Kidney epithelial cell (primary cell): ENCODE measurements around the gene ARPP21. TPM values are rescaled to one million over a fixed set of nuclear protein-coding genes. Genes with fewer than 3 reads are reported as not detected.
A peak's percentile ranks its signal among the peaks of the same experiment; 100 is the strongest.

Experiments
- DNase-seq: peaks from one replicate; pipeline ENCODE4 v3.0.0-alpha.2; 2010; ENCODE audit warnings: low read depth
- H3K27me3 ChIP-seq: 2 replicates; pipeline ENCODE4 v1.6.0; 2011; ENCODE audit warnings: low read length; ENCODE audit not compliant: control insufficient read depth, insufficient read depth
- H3K36me3 ChIP-seq: 2 replicates; pipeline ENCODE4 v1.5.1; 2011; ENCODE audit warnings: low read length; ENCODE audit not compliant: control insufficient read depth, insufficient read depth
- H3K4me3 ChIP-seq: 2 replicates; pipeline ENCODE4 v1.5.1; 2011; ENCODE audit warnings: low read depth, mild to moderate bottlenecking, control low read depth, low read length
- total RNA-seq: library from RNA; depleted of rRNA; stranded (reverse); fragments of >200 nt; gene quantifications from 2 replicates; pipeline ENCODE4 v1.2.3, GENCODE V29; 2015
- TF ChIP-seq, protein P1 (sequence below): IDR thresholded peaks from 2 replicates; pipeline ENCODE4 v1.5.1; 2011; ENCODE audit warnings: mild to moderate bottlenecking, moderate library complexity, low read length, control low read depth, inconsistent platforms; ENCODE audit not compliant: insufficient read depth, poor library complexity, severe bottlenecking

Gene ARPP21
- 0.14 and 0.71 TPM in 2 replicates for total RNA-seq

DNA sequence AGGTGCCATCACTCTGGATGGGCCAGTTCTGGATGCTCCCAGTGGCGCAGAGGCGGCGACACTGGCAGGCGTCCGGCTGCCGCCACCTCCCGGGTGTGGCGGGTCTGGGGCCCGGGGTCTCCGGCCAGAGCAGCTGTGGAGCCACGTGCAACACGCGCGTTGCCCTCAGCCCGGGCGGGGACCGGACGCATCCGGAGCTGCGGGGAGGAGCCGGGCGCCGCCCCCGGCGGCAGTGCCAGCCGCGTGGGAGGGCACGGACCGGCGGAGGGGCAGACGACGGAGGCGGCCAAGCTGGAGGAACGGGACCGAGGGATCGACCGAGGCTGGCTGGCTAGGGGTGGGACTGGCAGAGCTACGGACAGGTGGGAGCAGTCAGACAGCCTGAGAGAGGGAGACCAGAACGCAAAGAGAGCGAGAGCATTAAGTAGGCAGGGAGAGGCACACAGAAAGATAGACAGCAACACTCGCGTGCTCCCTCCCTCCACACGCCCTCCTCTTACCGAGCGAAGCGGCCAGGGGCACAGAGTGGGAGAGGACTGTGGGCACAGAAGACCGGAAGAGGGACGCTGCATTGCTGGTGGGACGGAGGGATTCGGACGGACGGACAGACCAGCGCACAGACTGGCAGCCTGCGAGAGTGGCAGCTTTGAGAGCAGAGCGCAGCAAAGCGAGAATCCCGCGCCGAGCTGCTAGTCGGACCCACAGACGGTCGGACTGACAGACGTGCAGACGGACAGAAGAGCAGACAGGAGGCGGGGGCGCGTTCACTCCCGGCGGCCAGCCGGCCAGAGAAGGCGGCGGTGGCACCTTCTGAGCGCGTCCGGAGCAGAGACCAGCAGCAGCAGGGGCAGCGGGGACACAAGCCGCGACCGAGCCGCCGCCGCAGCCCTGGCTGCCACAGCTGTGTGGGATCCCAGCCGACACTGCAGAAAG, at the start of gene ARPP21:
Gene ARPP21 (plus strand): TSS at position 272 of the 933 bp plus-strand sequence. CDS start 42,227 bp downstream, outside the sequence.
- Histone ChIP-seq H3K4me3 (peak within 1 kb of the TSS; percentile 53), H3K36me3 (no peaks in the 10 kb centered on the region), H3K27me3 (peaks cover 3% of the 10 kb centered on the region)
- TF ChIP-seq, protein P1, sequence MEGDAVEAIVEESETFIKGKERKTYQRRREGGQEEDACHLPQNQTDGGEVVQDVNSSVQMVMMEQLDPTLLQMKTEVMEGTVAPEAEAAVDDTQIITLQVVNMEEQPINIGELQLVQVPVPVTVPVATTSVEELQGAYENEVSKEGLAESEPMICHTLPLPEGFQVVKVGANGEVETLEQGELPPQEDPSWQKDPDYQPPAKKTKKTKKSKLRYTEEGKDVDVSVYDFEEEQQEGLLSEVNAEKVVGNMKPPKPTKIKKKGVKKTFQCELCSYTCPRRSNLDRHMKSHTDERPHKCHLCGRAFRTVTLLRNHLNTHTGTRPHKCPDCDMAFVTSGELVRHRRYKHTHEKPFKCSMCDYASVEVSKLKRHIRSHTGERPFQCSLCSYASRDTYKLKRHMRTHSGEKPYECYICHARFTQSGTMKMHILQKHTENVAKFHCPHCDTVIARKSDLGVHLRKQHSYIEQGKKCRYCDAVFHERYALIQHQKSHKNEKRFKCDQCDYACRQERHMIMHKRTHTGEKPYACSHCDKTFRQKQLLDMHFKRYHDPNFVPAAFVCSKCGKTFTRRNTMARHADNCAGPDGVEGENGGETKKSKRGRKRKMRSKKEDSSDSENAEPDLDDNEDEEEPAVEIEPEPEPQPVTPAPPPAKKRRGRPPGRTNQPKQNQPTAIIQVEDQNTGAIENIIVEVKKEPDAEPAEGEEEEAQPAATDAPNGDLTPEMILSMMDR, result no peak
- DNase-seq, result no peak

- Histone ChIP-seq H3K27me3 (no peaks in the 10 kb centered on the region), H3K36me3 (no peaks in the 10 kb centered on the region), H3K4me3 (no peak overlapping the region)
- TF ChIP-seq, protein P1, result no peak
- DNase-seq, result no peak
Measured at GRCh38 chr3:35592589-35593295, 46.6 kb upstream of the ARPP21 start.

- DNase-seq, result no peak
- no peaks in the 10 kb centered on the region for H3K36me3 ChIP-seq
- TF ChIP-seq, protein P1, result no peak
- no peak overlapping the region for H3K4me3 ChIP-seq
- no peaks in the 10 kb centered on the region for H3K27me3 ChIP-seq
Measured at GRCh38 chr3:35594739-35595138, 44.6 kb upstream of the ARPP21 start.

DNA sequence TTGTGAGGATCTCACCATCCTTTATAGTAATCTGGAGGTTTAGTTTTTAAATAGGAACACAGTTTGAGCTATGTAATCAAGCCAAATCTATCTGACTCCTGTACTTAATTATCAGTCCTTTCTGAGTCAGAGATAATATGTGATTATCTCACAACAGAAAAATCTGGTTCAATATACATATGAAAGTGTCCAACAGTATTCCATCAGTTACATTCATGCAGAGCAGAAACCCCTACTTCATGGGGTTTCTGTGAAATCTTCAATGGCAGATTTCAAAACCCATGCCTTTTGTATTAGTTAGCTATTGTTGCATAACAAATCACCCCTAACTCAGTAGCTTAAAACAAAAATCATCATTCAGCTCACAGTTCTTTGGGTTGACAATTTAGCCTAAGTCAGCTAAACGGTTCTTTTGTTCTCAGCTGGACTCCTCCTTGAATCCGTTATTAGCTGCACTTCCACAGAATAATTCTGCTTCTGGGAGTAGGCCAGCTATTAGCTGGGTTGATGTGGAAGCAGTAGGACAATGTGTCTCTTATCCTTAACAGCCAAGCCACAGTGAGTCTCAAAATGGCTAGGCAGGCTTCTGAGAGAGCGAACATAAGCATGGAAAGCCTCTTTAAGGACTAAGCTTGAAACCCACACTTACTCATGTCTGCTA, 42.9 kb upstream of the ARPP21 start:
- Histone ChIP-seq H3K27me3 (no peaks in the 10 kb centered on the region), H3K4me3 (no peak overlapping the region), H3K36me3 (no peaks in the 10 kb centered on the region)
- TF ChIP-seq, protein P1, result no peak
- no peak for DNase-seq

DNA sequence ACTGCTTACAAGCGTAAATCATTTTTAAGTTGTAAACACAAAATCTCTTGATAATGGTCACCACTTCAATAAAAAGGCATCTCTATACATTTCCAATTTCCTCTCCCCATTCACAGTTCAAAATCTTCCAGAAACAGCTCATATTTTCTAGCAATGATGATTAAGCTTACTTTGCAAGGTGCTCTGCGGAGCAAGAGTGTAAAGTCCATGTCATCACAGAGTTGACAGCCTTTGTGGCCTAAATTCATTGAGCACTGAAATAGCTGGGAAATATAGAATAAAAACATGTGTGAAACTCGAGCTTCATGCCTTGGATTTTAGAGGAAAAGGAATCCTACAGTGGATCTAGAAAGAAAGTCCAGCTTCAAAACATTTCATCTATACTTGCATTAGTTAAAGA, 41.8 kb upstream of the ARPP21 start:
- H3K36me3 ChIP-seq, result no peaks in the 10 kb centered on the region
- DNase-seq, result no peak
- TF ChIP-seq, protein P1, result no peak
- H3K27me3 ChIP-seq, result no peaks in the 10 kb centered on the region
- no peak overlapping the region for H3K4me3 ChIP-seq
